ENCODE measurements around the gene TPST2.

Gene TPST2

DNA sequence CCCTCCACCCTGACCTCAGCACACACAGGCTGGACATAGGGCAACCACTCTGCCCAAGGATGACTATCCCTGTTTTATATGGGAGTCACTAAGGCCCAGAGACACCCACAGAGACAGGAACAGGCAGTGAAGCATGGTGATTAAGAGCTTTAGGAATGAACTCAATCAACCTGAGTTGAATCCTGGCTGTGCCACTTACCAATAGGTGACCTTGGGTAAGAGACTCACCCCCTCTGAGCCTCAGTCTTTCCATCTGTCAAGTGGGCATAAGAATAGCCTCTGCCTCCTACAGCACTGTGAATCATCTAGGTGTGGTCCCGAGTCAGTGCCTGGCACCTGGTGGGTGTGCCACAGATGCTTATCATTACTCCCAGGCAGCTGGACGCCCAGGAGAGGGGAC lies 21.1 kb upstream of the TPST2 start:
- TF ChIP-seq, protein P1, sequence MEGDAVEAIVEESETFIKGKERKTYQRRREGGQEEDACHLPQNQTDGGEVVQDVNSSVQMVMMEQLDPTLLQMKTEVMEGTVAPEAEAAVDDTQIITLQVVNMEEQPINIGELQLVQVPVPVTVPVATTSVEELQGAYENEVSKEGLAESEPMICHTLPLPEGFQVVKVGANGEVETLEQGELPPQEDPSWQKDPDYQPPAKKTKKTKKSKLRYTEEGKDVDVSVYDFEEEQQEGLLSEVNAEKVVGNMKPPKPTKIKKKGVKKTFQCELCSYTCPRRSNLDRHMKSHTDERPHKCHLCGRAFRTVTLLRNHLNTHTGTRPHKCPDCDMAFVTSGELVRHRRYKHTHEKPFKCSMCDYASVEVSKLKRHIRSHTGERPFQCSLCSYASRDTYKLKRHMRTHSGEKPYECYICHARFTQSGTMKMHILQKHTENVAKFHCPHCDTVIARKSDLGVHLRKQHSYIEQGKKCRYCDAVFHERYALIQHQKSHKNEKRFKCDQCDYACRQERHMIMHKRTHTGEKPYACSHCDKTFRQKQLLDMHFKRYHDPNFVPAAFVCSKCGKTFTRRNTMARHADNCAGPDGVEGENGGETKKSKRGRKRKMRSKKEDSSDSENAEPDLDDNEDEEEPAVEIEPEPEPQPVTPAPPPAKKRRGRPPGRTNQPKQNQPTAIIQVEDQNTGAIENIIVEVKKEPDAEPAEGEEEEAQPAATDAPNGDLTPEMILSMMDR (IDR thresholded peaks at IDR 0.05; ENCODE audit: insufficient read depth, low read depth, low read length, missing control alignments), result no peak
- peak; percentile 35 for DNase-seq (ENCODE audit: low read depth)
- H3K4me3 ChIP-seq (ENCODE audit: low read depth, low read length), result no peak overlapping the region

DNA sequence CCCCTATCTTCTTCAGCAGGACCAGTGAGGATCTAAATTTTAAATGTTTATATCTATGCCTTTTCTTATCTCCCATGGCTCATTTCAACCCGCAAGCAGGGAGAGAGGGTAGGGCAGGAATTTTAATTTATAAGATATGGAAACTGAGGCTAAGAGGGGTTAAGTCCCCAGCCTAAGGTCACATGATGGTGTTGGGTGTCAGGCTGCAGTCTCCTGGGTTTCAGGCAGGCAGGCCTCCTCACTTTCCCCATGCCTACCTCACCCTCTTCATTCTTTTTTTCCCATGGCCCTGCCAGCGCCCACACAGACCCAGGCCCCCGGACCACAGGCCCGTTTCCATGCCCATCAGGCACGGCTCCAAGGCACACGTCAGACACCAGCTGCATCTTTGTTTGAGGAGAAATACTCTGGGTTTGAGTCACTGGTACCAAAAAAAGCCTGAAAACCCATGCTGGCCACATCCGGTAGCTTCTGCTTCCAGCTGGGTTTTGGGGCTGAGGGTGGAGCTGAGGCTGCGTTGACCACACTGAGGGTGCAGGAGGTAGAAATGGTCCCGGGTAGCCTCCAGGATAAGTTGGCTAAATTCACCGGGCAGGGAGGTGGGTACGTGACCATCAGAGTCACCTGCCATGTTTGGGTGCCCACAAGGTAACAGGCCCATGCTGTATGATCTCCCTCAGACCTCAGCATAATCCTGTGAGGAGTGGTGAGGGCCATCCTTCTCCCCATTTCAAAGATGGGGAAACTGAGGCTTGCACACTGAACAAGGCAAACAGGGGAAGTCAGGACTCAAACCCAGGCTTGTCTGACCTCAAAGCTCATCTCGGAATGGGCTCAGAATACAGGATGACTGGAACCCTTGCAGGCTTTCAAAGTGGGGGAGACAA lies 20.4 kb upstream of the TPST2 start:
- TF ChIP-seq, protein P1 (IDR thresholded peaks at IDR 0.05; ENCODE audit: insufficient read depth, low read depth, low read length, missing control alignments), result no peak
- peak; percentile 95 for DNase-seq (ENCODE audit: low read depth)
- peak overlapping the region; percentile 21 for H3K4me3 ChIP-seq (ENCODE audit: low read depth, low read length)

DNA sequence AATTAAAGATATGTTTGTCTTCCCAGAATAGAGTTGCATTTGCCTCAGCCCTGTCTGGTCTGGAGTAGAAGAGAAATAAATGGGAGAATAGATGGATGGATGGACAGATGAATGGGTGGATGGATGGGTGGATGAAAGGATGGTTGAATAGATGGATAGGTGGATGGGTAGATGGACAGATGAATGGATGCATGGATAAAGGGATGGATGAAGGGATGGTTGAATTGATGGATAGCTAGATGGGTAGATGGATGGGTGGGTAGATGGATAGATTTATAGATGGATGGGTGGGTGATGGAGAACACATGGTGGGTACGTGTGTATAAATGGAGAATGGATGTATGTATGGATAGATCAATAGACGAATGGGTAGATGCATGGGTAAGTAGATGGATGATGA lies 19.4 kb upstream of the TPST2 start:
- no peak for DNase-seq (ENCODE audit: low read depth)
- TF ChIP-seq, protein P1 (IDR thresholded peaks at IDR 0.05; ENCODE audit: insufficient read depth, low read depth, low read length, missing control alignments), result no peak
- no peak overlapping the region for H3K4me3 ChIP-seq (ENCODE audit: low read depth, low read length)

DNA sequence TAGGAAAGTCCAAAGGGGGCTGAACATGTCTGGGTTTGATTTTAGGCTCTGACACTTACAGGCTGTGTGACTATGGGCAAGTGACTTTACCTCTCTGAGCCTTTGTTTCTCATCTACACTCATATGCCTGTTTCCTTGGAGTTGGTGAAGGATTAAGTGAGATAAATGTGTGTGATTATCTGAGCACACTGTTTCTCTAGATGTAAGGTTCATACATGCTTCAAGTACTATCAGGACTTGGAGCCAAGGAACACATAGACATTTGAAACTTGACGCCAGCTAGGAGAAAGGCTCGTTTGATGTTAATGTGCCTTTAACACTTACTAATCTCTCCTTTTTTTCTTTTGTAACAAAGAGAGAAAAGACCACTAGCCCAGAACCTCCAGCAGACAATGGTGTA lies 18.2 kb upstream of the TPST2 start:
- no peak overlapping the region for H3K4me3 ChIP-seq (ENCODE audit: low read depth, low read length)
- TF ChIP-seq, protein P1 (IDR thresholded peaks at IDR 0.05; ENCODE audit: insufficient read depth, low read depth, low read length, missing control alignments), result no peak
- DNase-seq (ENCODE audit: low read depth), result no peak

DNA sequence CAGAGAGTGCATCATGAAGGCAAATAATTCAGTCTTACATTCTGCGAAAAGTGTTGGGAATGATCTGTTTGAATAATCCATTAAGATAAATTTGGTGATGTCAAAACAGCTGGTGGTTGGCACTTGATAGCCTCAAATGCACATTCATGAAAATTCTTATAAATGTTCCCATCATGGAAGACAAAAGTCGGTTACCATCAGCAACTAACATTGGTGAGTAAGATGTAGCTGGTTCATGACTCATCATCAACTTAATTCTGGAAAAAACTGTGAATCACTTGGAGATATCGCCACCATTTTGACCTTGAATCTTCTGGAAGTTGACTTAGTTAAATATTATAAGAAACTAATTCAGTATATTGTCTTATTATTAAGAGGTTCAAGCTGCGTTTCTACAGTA lies 16.7 kb upstream of the TPST2 start:
- DNase-seq (ENCODE audit: low read depth), result no peak
- TF ChIP-seq, protein P1 (IDR thresholded peaks at IDR 0.05; ENCODE audit: insufficient read depth, low read depth, low read length, missing control alignments), result no peak
- H3K4me3 ChIP-seq (ENCODE audit: low read depth, low read length), result no peak overlapping the region

DNA sequence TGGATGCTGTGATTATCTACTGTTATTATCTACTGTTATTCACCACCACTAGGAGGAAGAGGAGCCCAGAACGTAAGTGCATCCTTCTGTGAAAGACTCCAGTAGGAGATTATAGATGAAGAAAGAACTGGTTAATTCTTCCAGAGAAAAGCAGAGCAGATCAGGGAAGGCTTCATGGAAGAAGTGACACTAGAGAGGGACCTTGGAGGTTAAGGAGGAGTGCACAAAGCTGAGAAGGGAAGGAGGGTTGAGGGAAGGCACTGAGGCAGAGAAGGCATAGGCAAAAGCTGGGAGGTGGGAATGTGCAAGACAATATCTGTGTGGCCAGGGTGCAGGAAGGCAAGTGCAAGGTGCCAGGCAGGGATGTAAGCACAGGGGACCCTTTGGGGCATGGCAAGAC lies 14.4 kb upstream of the TPST2 start:
- TF ChIP-seq, protein P1 (IDR thresholded peaks at IDR 0.05; ENCODE audit: insufficient read depth, low read depth, low read length, missing control alignments), result no peak
- H3K4me3 ChIP-seq (ENCODE audit: low read depth, low read length), result no peak overlapping the region
- no peak for DNase-seq (ENCODE audit: low read depth)

DNA sequence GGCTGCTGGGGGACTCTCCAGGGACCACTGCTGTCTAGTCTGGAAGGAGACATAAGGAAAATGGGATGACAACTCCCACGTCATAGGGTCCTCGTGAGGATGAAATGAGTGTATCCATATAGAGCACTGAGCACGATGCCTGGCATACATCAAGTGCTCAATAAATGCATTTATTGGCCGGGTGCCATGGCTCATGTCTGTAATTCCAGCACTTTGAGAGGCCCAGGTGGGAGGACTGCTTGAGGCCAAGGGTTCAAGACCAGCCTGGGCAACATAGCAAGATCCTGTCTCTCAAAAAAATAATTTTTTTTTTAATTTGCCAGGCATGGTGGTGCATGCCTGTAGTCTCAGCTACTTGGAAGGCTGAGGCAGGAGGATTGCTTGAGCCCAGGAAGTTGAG lies 12.2 kb upstream of the TPST2 start:
- no peak for DNase-seq (ENCODE audit: low read depth)
- no peak overlapping the region for H3K4me3 ChIP-seq (ENCODE audit: low read depth, low read length)
- TF ChIP-seq, protein P1 (IDR thresholded peaks at IDR 0.05; ENCODE audit: insufficient read depth, low read depth, low read length, missing control alignments), result no peak

Measured in GM12865 (cell line).